GM12801 (cell line): ENCODE results near the gene NEUROG1.

Experiments used
- CTCF ChIP-seq: IDR thresholded peaks from one replicate; pipeline ENCODE4 v1.5.1; 2011; ENCODE audit warnings: control low read depth; ENCODE audit not compliant: insufficient read length; ENCODE audit errors: extremely low read depth

Gene NEUROG1

GRCh38 chr5:135484674-135485086, 51.1 kb downstream of the NEUROG1 start:
- TF ChIP-seq CTCF: no peak
